Duodenal mucosa (tissue), 2 donors: ENCODE results near the gene SFXN2.
"Not testable (repeated sequence)": the region's sequence is repeated elsewhere in the genome, so short reads cannot be mapped to it uniquely, and the experiment has no call there.

Source experiments
- H3K27ac ChIP-seq: one replicate; pipeline ENCODE4 v1.7.0; 2013; ENCODE audit warnings: low read depth, low read length
- H3K27me3 ChIP-seq, 2 donors: one replicate each; pipeline ENCODE4 v1.7.0; 2013; ENCODE audit warnings: low read length in 2 of 2, control low read depth in 1 of 2; ENCODE audit not compliant: insufficient read depth in 2 of 2, control insufficient read depth in 1 of 2
- H3K36me3 ChIP-seq, 2 donors: one replicate each; pipeline ENCODE4 v1.7.0; 2013; ENCODE audit warnings: low read length in 2 of 2, control low read depth in 1 of 2; ENCODE audit not compliant: insufficient read depth in 2 of 2, control insufficient read depth in 1 of 2
- H3K4me1 ChIP-seq, 2 donors: one replicate each; pipeline ENCODE4 v1.7.0; 2013; ENCODE audit warnings: low read length in 2 of 2, control low read depth in 1 of 2; ENCODE audit not compliant: insufficient read depth in 2 of 2, control insufficient read depth in 1 of 2
- H3K4me3 ChIP-seq, 2 donors: one replicate each; pipeline ENCODE4 v1.7.0; 2013; ENCODE audit warnings: low read length in 2 of 2, low read depth in 1 of 2
- H3K9ac ChIP-seq, 2 donors: one replicate each; pipeline ENCODE4 v1.7.0; 2013; ENCODE audit warnings: low read length in 2 of 2, low read depth in 1 of 2
- H3K9me3 ChIP-seq, 2 donors: one replicate each; pipeline ENCODE4 v1.7.0; 2013; ENCODE audit warnings: low read length in 2 of 2, control low read depth in 1 of 2; ENCODE audit not compliant: control insufficient read depth in 1 of 2

Gene SFXN2

DNA sequence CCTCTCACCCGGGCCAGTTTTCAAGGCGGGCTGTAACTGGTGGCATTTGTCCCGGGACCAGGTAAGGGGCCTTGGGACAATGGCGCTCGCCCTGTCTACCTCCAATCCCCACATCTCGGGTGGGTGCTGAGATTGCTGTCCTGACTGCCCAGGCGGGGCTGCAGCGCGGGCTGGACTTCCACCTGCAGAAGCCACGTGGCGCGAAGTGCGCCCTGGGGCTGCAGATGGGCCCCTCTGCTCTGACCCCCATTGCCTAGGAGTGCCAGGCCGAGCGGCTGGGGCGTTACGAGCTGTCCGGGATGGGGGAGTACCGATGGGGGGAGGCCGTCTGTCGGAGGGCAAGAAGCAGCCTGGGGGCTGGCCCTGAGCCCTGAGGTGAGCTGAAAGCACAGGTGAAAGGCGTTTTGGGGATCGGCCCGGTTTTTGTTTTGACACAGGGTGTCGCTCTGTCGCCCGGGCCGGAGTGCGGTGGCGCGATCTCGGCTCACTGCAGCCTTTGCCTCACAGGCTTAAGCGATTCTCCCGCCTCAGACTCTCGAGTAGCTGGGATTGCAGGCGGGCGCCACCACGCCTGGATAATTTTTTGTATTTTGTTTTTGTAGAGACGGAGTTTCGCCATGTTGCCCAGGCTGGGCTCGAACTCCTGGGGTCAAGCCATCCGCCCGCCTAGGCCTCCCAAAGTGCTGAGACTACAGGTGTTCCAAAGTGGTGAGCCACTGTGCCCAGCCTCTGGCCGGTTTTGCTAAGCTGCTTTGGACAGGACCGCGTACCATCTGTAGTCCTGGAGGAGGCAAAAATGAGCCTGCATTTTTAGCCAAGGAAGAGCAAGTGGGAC is at the start of gene SFXN2:
Gene SFXN2 (plus strand): TSS at position 16 of the 835 bp plus-strand sequence. CDS start 12,001 bp downstream, outside the sequence.
- no peaks in the 10 kb centered on the region for H3K9me3 ChIP-seq
- peaks cover 6 to 35% of the 10 kb centered on the region in 2 donors for H3K4me1 ChIP-seq

DNA sequence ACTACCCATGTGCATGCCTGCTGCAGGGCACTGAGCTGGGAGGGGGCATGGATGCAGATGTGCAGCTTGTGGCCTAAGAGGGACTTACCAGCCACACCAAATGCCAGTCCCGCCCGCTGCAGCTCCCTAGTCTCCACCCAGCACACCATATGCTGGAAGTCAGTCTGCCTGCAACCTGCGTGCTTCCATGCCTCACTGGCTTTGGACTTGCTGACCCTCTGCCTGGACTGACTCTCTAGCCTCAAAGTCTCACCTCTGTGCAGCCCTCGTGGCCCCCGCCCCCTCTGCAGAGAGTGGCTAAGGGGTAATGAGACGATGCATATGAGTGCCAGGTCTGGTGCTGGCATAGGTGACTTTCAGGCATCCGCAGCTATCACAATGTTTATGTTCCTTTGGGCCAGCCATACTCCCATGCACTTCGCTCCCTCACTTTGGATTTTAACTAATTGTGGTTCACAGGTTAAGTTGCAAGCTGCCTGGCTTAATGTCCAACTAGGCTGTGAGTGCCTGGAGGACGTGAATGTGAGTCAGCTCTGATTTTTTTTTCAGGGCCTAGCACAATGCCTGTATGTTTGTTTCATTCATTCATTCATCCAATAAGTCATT is 48.4 kb upstream of the SFXN2 start:
- H3K9ac ChIP-seq = no peak overlapping the region
- no peak overlapping the region for H3K27ac ChIP-seq
- no peaks in the 10 kb centered on the region for H3K36me3 ChIP-seq
- H3K4me3 ChIP-seq = peak overlapping the region in 1 of 2 donors; percentile 48
- peaks cover 24 to 29% of the 10 kb centered on the region in 2 donors for H3K4me1 ChIP-seq
- no peaks in the 10 kb centered on the region for H3K27me3 ChIP-seq
- no peaks in the 10 kb centered on the region for H3K9me3 ChIP-seq

More for the DNA sequence above, at the start of gene SFXN2:
- Histone ChIP-seq H3K36me3 (peaks cover 0 to 3% of the 10 kb centered on the region in 2 donors), H3K9ac (peak within 1 kb of the TSS; percentile 73 to 79), H3K27ac (peak within 1 kb of the TSS; percentile 73), H3K27me3 (no peaks in the 10 kb centered on the region), H3K4me3 (peak within 1 kb of the TSS; percentile 92 to 94)

- peaks cover 16 to 21% of the 10 kb centered on the region in 2 donors for H3K4me1 ChIP-seq
- H3K36me3 ChIP-seq, H3K27me3 ChIP-seq, H3K9me3 ChIP-seq, H3K27ac ChIP-seq, H3K4me3 ChIP-seq, H3K9ac ChIP-seq: not testable (repeated sequence)
These were observed 47.0 kb upstream of the SFXN2 start for GRCh38 chr10:102667411-102667810.

GRCh38 chr10:102668326-102669107 is 45.9 kb upstream of the SFXN2 start:
- no peak overlapping the region for H3K9ac ChIP-seq
- H3K36me3 ChIP-seq = no peaks in the 10 kb centered on the region
- peaks cover 18 to 21% of the 10 kb centered on the region in 2 donors for H3K4me1 ChIP-seq
- no peak overlapping the region for H3K4me3 ChIP-seq
- no peaks in the 10 kb centered on the region for H3K27me3 ChIP-seq
- H3K9me3 ChIP-seq = no peaks in the 10 kb centered on the region
- no peak overlapping the region for H3K27ac ChIP-seq

DNA sequence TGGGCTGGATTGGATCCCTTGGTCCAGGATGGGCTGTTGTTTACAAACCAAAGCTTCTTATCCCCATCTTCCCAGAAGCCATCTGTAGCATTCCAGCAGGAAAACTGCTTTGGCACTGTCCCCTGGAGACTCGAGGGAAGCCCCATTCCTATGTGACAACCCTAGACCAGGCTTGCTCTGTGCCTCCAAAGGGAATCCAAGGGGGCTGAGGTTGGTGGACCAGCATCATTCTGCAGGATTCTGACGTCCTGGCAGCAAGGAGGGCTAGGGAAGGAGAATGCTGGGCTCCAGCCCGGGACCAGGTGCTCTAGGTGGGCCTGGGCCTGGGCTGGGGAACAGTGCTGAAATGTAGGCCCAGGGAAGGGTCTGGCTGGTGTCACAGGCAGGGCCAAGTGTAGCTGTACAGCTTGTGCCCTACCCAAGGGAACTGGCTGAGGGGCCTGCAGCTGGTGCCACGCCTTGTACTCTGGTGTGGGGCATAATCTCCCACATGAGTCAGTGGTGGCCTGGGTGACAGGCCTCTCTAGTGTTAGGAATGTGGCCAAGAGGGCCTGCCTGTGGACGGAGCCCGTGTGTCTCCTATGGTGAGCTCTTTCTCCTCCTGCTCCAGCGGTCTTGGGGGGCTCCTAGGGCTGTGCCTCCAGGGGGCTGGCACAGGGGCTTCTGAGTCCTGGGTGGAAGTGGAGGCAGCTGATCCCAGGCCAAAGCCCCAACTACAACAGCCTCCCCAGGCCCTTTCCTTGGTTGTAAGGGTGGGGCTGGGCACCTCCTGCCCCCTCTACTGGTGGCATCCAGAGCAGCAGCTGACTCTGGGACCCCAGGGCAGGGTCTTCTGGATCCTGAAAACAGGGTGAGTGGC is 45.0 kb upstream of the SFXN2 start:
- no peaks in the 10 kb centered on the region for H3K27me3 ChIP-seq
- H3K36me3 ChIP-seq = no peaks in the 10 kb centered on the region
- peaks cover 28% of the 10 kb centered on the region in 2 donors for H3K4me1 ChIP-seq
- H3K9me3 ChIP-seq = no peaks in the 10 kb centered on the region
- H3K4me3 ChIP-seq = peak overlapping the region in 1 of 2 donors; percentile 1
- H3K9ac ChIP-seq = peak overlapping the region in 1 of 2 donors; percentile 29
- H3K27ac ChIP-seq = peak overlapping the region; percentile 32

DNA sequence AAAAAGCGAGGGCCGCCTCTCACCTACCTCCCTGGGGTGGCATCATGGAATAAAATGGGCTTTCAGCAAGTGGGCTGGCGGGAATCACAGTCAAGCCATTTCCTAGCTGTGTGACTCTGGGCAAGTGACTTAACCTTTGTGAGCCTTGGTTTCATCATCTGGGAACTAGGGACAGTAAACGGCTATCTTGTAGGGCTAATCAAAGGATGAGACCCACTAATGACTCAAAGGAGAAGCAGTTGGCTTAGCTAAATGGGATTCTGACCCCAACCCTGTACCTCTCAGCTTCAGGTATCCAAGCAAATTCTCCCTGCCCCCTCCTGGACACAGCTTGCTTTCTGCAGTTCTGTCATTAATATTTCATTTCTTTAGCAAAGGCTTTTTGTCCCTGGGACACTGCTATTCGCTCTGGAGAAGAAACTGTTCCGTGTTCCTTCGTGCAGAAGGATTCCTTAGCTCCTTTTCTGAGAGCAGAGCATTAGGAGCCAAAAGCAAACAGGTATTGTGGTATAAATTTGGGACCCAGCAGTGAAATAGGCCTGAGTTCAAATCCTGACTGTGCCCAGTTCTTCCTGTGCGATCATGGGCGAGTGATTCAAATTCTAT is 44.3 kb upstream of the SFXN2 start:
- Histone ChIP-seq H3K27ac (peak overlapping the region; percentile 32), H3K4me1 (peaks cover 32 to 35% of the 10 kb centered on the region in 2 donors), H3K9ac (no peak overlapping the region), H3K9me3 (no peaks in the 10 kb centered on the region), H3K27me3 (no peaks in the 10 kb centered on the region), H3K4me3 (no peak overlapping the region), H3K36me3 (no peaks in the 10 kb centered on the region)

DNA sequence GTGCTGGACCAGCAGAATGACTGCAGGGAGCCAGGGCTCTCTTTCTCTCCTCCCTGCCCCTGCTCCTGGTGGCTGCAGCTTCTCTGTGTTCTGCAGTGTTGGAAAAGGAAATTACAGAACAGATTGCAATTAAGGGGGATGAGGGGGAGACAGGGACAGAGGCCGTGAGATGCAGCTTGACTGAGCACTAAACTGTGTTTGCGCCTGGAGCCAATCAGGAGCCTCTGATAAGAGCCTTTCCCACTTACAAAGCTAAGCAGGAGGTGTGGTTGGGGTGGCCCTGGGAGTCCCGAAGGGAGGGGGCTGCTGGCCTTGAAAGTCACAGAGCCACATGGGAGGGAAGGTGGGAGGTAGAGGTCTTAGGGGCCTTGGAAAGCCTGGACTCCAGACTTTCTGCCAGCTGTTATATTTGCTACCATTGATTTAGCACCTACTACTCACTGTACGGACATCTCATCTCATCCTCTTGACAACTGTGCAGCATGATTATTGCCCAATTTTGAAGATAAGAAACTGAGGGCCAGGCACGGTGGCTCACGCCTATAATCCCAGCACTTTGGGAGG is 43.5 kb upstream of the SFXN2 start:
- H3K4me3 ChIP-seq = no peak overlapping the region
- H3K27me3 ChIP-seq = no peaks in the 10 kb centered on the region
- H3K9me3 ChIP-seq = no peaks in the 10 kb centered on the region
- no peaks in the 10 kb centered on the region for H3K36me3 ChIP-seq
- no peak overlapping the region for H3K9ac ChIP-seq
- peaks cover 35 to 38% of the 10 kb centered on the region in 2 donors for H3K4me1 ChIP-seq
- H3K27ac ChIP-seq = no peak overlapping the region

- H3K36me3 ChIP-seq = no peaks in the 10 kb centered on the region
- H3K4me3 ChIP-seq = no peak overlapping the region
- H3K9ac ChIP-seq = no peak overlapping the region
- H3K9me3 ChIP-seq = no peaks in the 10 kb centered on the region
- no peaks in the 10 kb centered on the region for H3K27me3 ChIP-seq
- H3K4me1 ChIP-seq = peaks cover 38 to 45% of the 10 kb centered on the region in 2 donors
- peak overlapping the region; percentile 16 for H3K27ac ChIP-seq
These were observed 41.1 kb upstream of the SFXN2 start for GRCh38 chr10:102673236-102673818.
